Liver (tissue), 9 donors: Measurements from ENCODE around the gene TAMALIN. TPM values are rescaled to one million over a fixed set of nuclear protein-coding genes. Genes with fewer than 3 reads are reported as not detected.
A peak's percentile ranks its signal among the peaks of the same experiment; 100 is the strongest.

ENCODE experiments used
- DNase-seq: peaks from one replicate; pipeline ENCODE4 v3.0.0-alpha.2; 2017; ENCODE audit warnings: low spot score
- H3K27ac ChIP-seq, 2 donors: one replicate each; pipeline ENCODE4 v1.7.0; 2013; ENCODE audit warnings: inconsistent platforms in 2 of 2, low read length in 2 of 2, control low read depth in 1 of 2, low read depth in 1 of 2, mild to moderate bottlenecking in 1 of 2
- H3K27me3 ChIP-seq, 4 donors: one replicate each; pipeline versions ENCODE4 v1.6.1 to v1.7.0; 2013; ENCODE audit warnings: low read length in 3 of 4, inconsistent platforms in 1 of 4, mild to moderate bottlenecking in 1 of 4, moderate library complexity in 1 of 4; ENCODE audit not compliant: control insufficient read depth in 4 of 4, insufficient read depth in 4 of 4
- H3K36me3 ChIP-seq, 4 donors: one replicate each; pipeline versions ENCODE4 v1.6.1 to v1.7.0; 2013; ENCODE audit warnings: low read length in 3 of 4, mild to moderate bottlenecking in 3 of 4, low read depth in 1 of 4, moderate library complexity in 1 of 4; ENCODE audit not compliant: control insufficient read depth in 4 of 4, insufficient read depth in 3 of 4
- H3K4me1 ChIP-seq, 4 donors: one replicate each; pipeline versions ENCODE4 v1.6.1 to v1.7.0; 2013; ENCODE audit warnings: low read length in 3 of 4, mild to moderate bottlenecking in 3 of 4, moderate library complexity in 1 of 4; ENCODE audit not compliant: control insufficient read depth in 4 of 4, insufficient read depth in 4 of 4
- H3K4me3 ChIP-seq, 3 donors: one replicate each; pipeline versions ENCODE4 v1.6.1 to v1.7.0; 2013; ENCODE audit warnings: low read length in 3 of 3, control low read depth in 1 of 3, low read depth in 1 of 3, mild to moderate bottlenecking in 1 of 3
- H3K9ac ChIP-seq, 2 donors: one replicate each; pipeline ENCODE4 v1.7.0; 2013; ENCODE audit warnings: low read length in 2 of 2, mild to moderate bottlenecking in 2 of 2, moderate library complexity in 2 of 2, control low read depth in 1 of 2, low read depth in 1 of 2
- H3K9me3 ChIP-seq, 4 donors: one replicate each; pipeline versions ENCODE4 v1.6.1 to v1.7.0; 2013; ENCODE audit warnings: low read length in 3 of 4; ENCODE audit not compliant: control insufficient read depth in 4 of 4
- EGR1 ChIP-seq, 2 donors: IDR thresholded peaks; 2 replicates each; pipeline ENCODE4 v1.6.1; 2016 to 2018; ENCODE audit warnings: antibody characterized with exemption in 2 of 2, low read depth in 2 of 2
- FOXA2 ChIP-seq: IDR thresholded peaks from 2 replicates; pipeline ENCODE4 v1.6.1; 2016; ENCODE audit warnings: antibody characterized with exemption
- GABPA ChIP-seq, 2 donors: IDR thresholded peaks in 1 of 2; conservative IDR thresholded peaks in 1 of 2; 2 replicates each; pipeline ENCODE4 v1.6.1; 2016; ENCODE audit warnings: antibody characterized with exemption in 2 of 2, mild to moderate bottlenecking in 1 of 2, moderate library complexity in 1 of 2
- HNF4A ChIP-seq, 2 donors: conservative IDR thresholded peaks; 2 replicates each; pipeline ENCODE4 v1.6.1; 2016; ENCODE audit warnings: antibody characterized with exemption in 2 of 2, mild to moderate bottlenecking in 2 of 2
- HNF4G ChIP-seq: IDR thresholded peaks from 2 replicates; pipeline ENCODE4 v1.6.1; 2016; ENCODE audit warnings: antibody characterized with exemption
- NR2F2 ChIP-seq: IDR thresholded peaks from 2 replicates; pipeline ENCODE4 v1.6.1; 2016; ENCODE audit warnings: antibody characterized with exemption
- REST ChIP-seq: IDR thresholded peaks from 2 replicates; pipeline ENCODE4 v1.6.1; 2016; ENCODE audit warnings: antibody characterized with exemption, mild to moderate bottlenecking
- RXRA ChIP-seq, 2 donors: IDR thresholded peaks; 2 replicates each; pipeline ENCODE4 v1.6.1; 2017 to 2018; ENCODE audit warnings: antibody characterized with exemption in 2 of 2, mild to moderate bottlenecking in 1 of 2
- SP1 ChIP-seq: IDR thresholded peaks from 2 replicates; pipeline ENCODE4 v1.6.1; 2018; ENCODE audit warnings: antibody characterized with exemption, mild to moderate bottlenecking
- TAF1 ChIP-seq: conservative IDR thresholded peaks from 2 replicates; pipeline ENCODE4 v1.6.1; 2016; ENCODE audit warnings: antibody characterized with exemption, mild to moderate bottlenecking
- YY1 ChIP-seq: IDR thresholded peaks from 2 replicates; pipeline ENCODE4 v1.6.1; 2016; ENCODE audit warnings: antibody characterized with exemption, mild to moderate bottlenecking
- WGBS: extraction: QIAGEN DNeasy Blood & Tissue Kit; methylation state at CpG from one replicate; pipeline ENCODE4 v1.1.7; 2013; 5-methylcytosine and 5-hydroxymethylcytosine counted together
- polyA plus RNA-seq, 2 donors: library from polyadenylated mRNA; stranded (reverse) in 1 of 2; unstranded in 1 of 2; fragments of 200-250 nt in 1 of 2; fragments of >200 nt in 1 of 2; fragmentation: Nextera tagmentation in 1 of 2; extraction: Ambion mirVana in 1 of 2; gene quantifications; one replicate each; pipeline versions ENCODE4 v1.2.1 to v1.2.3, GENCODE V29; 2013 to 2015
- total RNA-seq, 2 donors: library from RNA; depleted of rRNA; stranded (reverse); fragments of >200 nt; gene quantifications; one replicate each; pipeline ENCODE4 v1.2.3, GENCODE V29; 2014
- donor health status: healthy.
- donor health status: healthy.
- donor health status: healthy.
- donor health status: healthy.
- donor health status: healthy.

Gene TAMALIN
- total and polyA plus RNA-seq, 4 donors: 1.1 to 9.9 (median 2.5) TPM

- Histone ChIP-seq H3K4me3 (no peak overlapping the region), H3K9ac (peak overlapping the region in 1 of 2 donors; percentile 47), H3K4me1 (peaks cover 6 to 9% (median 8%) of the 10 kb centered on the region in 4 donors), H3K36me3 (peaks cover 0 to 2% (median 0%) of the 10 kb centered on the region in 4 donors), H3K9me3 (no peaks in the 10 kb centered on the region), H3K27ac (peak overlapping the region; percentile 42 to 48), H3K27me3 (peaks cover 0 to 3% (median 0%) of the 10 kb centered on the region in 4 donors)
- peak; percentile 42 for TF ChIP-seq SP1
- TF ChIP-seq HNF4G: no peak
- DNase-seq: no peak
- WGBS: 59% methylated on average over 11 of the region's 11 CpGs
Observed at GRCh38 chr12:52010152-52010622, 3.4 kb downstream of the TAMALIN start.

GRCh38 chr12:52010692-52011601 is 4.2 kb downstream of the TAMALIN start:
- TF ChIP-seq GABPA (IDR thresholded peaks at IDR 0.05 in 1 of 2, conservative IDR thresholded peaks at IDR 0.05 in 1 of 2) (no peak), HNF4A (conservative IDR thresholded peaks at IDR 0.05) (peak; percentile 32 to 58)
- H3K27me3 ChIP-seq: peaks cover 0 to 3% (median 0%) of the 10 kb centered on the region in 4 donors
- peak overlapping the region in 1 of 2 donors; percentile 47 for H3K9ac ChIP-seq
- peaks cover 6 to 9% (median 7%) of the 10 kb centered on the region in 4 donors for H3K4me1 ChIP-seq
- DNase-seq: no peak
- peak overlapping the region; percentile 42 to 48 for H3K27ac ChIP-seq
- WGBS: 58% methylated on average over 8 of the region's 8 CpGs
- H3K9me3 ChIP-seq: no peaks in the 10 kb centered on the region
- H3K4me3 ChIP-seq: no peak overlapping the region
- H3K36me3 ChIP-seq: peaks cover 0 to 2% (median 0%) of the 10 kb centered on the region in 4 donors

DNA sequence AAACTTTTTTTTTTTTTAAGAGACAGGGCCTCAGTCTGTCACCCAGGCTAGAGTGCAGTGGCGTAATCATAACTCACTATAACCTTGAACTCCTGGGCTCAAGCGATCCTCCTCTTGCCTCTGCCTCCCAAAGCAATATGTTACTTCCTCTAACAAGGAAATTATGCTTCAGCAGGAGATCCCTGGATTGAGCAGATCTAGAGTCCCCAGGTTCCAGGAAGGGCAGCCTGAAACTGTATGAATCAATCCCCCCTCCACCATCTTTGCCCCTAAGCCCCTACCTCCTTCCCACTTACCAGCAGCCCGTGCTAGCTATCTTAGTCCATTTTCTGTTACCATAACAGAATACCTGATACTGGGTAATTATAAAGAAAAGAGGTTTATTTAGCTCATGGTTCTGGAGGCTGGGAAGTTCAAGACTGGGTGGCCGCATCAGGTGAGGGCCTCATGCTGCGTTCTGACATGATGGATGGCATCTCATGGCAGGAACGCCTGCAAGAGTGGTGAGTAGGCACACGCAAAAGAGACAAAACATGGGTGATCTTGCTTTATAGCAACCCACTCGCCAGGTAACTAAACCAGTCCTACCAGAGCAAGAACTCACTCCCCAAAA is 5.0 kb downstream of the TAMALIN start:
- no peak overlapping the region for H3K4me3 ChIP-seq
- DNase-seq: no peak
- WGBS: 94% methylated on average over 8 of the region's 8 CpGs
- H3K9ac ChIP-seq: no peak overlapping the region
- TF ChIP-seq HNF4G (no peak), FOXA2 (no peak), REST (no peak), SP1 (no peak), YY1 (no peak), HNF4A (conservative IDR thresholded peaks at IDR 0.05) (no peak), TAF1 (no peak), NR2F2 (no peak), EGR1 (IDR thresholded peaks at IDR 0.05; ENCODE audit: low read depth in 2 of 2) (no peak), RXRA (IDR thresholded peaks at IDR 0.05) (no peak)
- no peak overlapping the region for H3K27ac ChIP-seq
- peaks cover 0 to 9% (median 5%) of the 10 kb centered on the region in 4 donors for H3K4me1 ChIP-seq
- H3K9me3 ChIP-seq: no peaks in the 10 kb centered on the region
- peaks cover 0 to 2% (median 0%) of the 10 kb centered on the region in 4 donors for H3K36me3 ChIP-seq
- H3K27me3 ChIP-seq: no peaks in the 10 kb centered on the region
